ENCODE measurements around the gene NTM.

NTM gene

DNA sequence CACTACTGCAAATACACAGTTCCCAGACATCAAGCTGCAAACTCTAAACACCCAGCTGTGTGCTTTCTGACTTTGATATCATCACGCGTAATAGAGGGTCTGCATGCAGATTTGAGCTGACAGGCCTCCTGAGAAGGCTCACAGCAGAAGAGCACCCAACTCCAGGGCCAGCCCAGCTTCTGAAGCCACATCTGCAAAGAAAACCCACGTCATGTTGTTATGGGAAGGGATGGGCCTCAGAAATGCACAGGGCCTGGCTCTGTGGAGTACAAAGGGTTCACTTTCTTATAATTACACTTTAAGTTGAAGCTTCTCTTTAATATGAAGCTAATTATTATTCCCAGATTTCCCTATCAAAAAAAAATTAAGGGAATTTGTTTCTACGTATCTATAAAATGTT lies 927.9 kb downstream of the NTM start:
- Histone ChIP-seq H3K18ac (ENCODE audit: low read length) (no peak overlapping the region), H3K27ac (replicated peaks; ENCODE audit: low read length) (no peak overlapping the region), H4K91ac (ENCODE audit: low read depth, low read length, poor library complexity) (no peak overlapping the region), H3K9me3 (replicated peaks in 1 of 2; ENCODE audit: control insufficient read depth in 2 of 2, insufficient read depth in 1 of 2, low read depth in 1 of 2, low read length in 2 of 2) (no peaks in the 10 kb centered on the region), H4K8ac (ENCODE audit: low read depth, low read length) (no peak overlapping the region), H2BK120ac (ENCODE audit: low read depth, low read length) (no peak overlapping the region), H2BK15ac (ENCODE audit: low read length) (no peak overlapping the region), H3K23ac (ENCODE audit: low read depth, low read length, poor library complexity) (no peak overlapping the region), H3K4me3 (ENCODE audit: low read length in 2 of 2) (no peak overlapping the region), H2AK5ac (ENCODE audit: low read depth, low read length) (no peak overlapping the region), H3K27me3 (ENCODE audit: control insufficient read depth in 3 of 3, insufficient read depth in 3 of 3, low read depth in 1 of 3, low read length in 3 of 3) (peaks cover 0 to 3% (median 0%) of the 10 kb centered on the region in 3 experiments), H3K36me3 (replicated peaks in 1 of 2; ENCODE audit: control insufficient read depth in 2 of 2, insufficient read depth in 2 of 2, low read length in 2 of 2) (no peaks in the 10 kb centered on the region), H3K4me2 (ENCODE audit: insufficient read depth, low read length, poor library complexity, severe bottlenecking) (no peak overlapping the region), H2BK5ac (ENCODE audit: low read length) (no peak overlapping the region), H2BK12ac (ENCODE audit: low read length) (no peak overlapping the region), H3K79me1 (ENCODE audit: low read depth, low read length) (no peaks in the 10 kb centered on the region), H3K4ac (ENCODE audit: low read length) (no peak overlapping the region), H3K9ac (ENCODE audit: low read depth, low read length, poor library complexity) (no peak overlapping the region), H3K14ac (ENCODE audit: low read length) (no peak overlapping the region), H2AFZ (ENCODE audit: low read length) (no peak overlapping the region), H3K4me1 (ENCODE audit: control insufficient read depth in 2 of 2, insufficient read depth in 1 of 2, low read depth in 1 of 2, low read length in 2 of 2) (no peaks in the 10 kb centered on the region)
- WGBS, 2 donors (ENCODE audit: extremely low coverage in 2 of 2, insufficient read length in 2 of 2, insufficient replicate concordance in 1 of 2), result no CpG with 5 or more reads among the region's 4 CpGs
- DNase-seq (ENCODE audit: low spot score), result no peak

DNA sequence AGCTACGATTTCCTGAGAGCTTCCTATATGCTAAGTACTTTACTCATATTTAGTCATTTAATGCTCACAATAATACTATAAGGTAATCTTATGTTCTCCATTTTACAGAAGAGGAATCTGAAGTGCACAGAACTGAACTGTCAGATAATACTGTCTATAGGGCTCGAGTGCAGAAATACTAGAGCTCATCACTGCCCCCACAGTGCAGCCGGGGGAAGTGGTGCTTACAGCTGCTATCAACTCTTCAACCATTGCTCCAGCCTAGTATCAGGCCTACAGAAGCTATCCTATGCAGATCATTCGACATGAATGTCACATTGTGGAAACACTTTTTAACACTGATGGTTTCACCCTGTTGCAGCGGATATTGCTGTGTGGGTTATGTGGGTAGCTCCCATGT lies 929.9 kb downstream of the NTM start:
- H3K9ac ChIP-seq (ENCODE audit: low read depth, low read length, poor library complexity), result no peak overlapping the region

GRCh38 chr11:132301465-132301864 lies 931.0 kb downstream of the NTM start:
- Histone ChIP-seq H3K9ac (ENCODE audit: low read depth, low read length, poor library complexity) (no peak overlapping the region), H3K27me3 (ENCODE audit: control insufficient read depth in 3 of 3, insufficient read depth in 3 of 3, low read depth in 1 of 3, low read length in 3 of 3) (no peaks in the 10 kb centered on the region), H2BK5ac (ENCODE audit: low read length) (no peak overlapping the region), H4K8ac (ENCODE audit: low read depth, low read length) (no peak overlapping the region), H3K9me3 (replicated peaks in 1 of 2; ENCODE audit: control insufficient read depth in 2 of 2, insufficient read depth in 1 of 2, low read depth in 1 of 2, low read length in 2 of 2) (no peaks in the 10 kb centered on the region), H4K91ac (ENCODE audit: low read depth, low read length, poor library complexity) (no peak overlapping the region), H3K4me2 (ENCODE audit: insufficient read depth, low read length, poor library complexity, severe bottlenecking) (no peak overlapping the region), H2BK12ac (ENCODE audit: low read length) (no peak overlapping the region), H2BK15ac (ENCODE audit: low read length) (no peak overlapping the region), H3K36me3 (replicated peaks in 1 of 2; ENCODE audit: control insufficient read depth in 2 of 2, insufficient read depth in 2 of 2, low read length in 2 of 2) (no peaks in the 10 kb centered on the region), H3K18ac (ENCODE audit: low read length) (no peak overlapping the region), H2BK120ac (ENCODE audit: low read depth, low read length) (no peak overlapping the region), H3K27ac (replicated peaks; ENCODE audit: low read length) (no peak overlapping the region), H2AFZ (ENCODE audit: low read length) (no peak overlapping the region), H3K4me1 (ENCODE audit: control insufficient read depth in 2 of 2, insufficient read depth in 1 of 2, low read depth in 1 of 2, low read length in 2 of 2) (no peaks in the 10 kb centered on the region), H3K4me3 (ENCODE audit: low read length in 2 of 2) (no peak overlapping the region), H3K23ac (ENCODE audit: low read depth, low read length, poor library complexity) (no peak overlapping the region), H2AK5ac (ENCODE audit: low read depth, low read length) (no peak overlapping the region), H3K4ac (ENCODE audit: low read length) (no peak overlapping the region), H3K79me1 (ENCODE audit: low read depth, low read length) (no peaks in the 10 kb centered on the region), H3K14ac (ENCODE audit: low read length) (no peak overlapping the region)
- no CpG with 5 or more reads among the region's 1 CpG for WGBS, 2 donors (ENCODE audit: extremely low coverage in 2 of 2, insufficient read length in 2 of 2, insufficient replicate concordance in 1 of 2)
- DNase-seq (ENCODE audit: low spot score), result no peak

More for the DNA sequence above, 929.9 kb downstream of the NTM start:
- Histone ChIP-seq H3K4me3 (ENCODE audit: low read length in 2 of 2) (no peak overlapping the region), H3K14ac (ENCODE audit: low read length) (no peak overlapping the region), H2BK12ac (ENCODE audit: low read length) (no peak overlapping the region), H3K4me2 (ENCODE audit: insufficient read depth, low read length, poor library complexity, severe bottlenecking) (no peak overlapping the region), H3K27ac (replicated peaks; ENCODE audit: low read length) (no peak overlapping the region), H2BK120ac (ENCODE audit: low read depth, low read length) (no peak overlapping the region), H3K4me1 (ENCODE audit: control insufficient read depth in 2 of 2, insufficient read depth in 1 of 2, low read depth in 1 of 2, low read length in 2 of 2) (no peaks in the 10 kb centered on the region), H4K8ac (ENCODE audit: low read depth, low read length) (no peak overlapping the region), H3K18ac (ENCODE audit: low read length) (no peak overlapping the region), H3K27me3 (ENCODE audit: control insufficient read depth in 3 of 3, insufficient read depth in 3 of 3, low read depth in 1 of 3, low read length in 3 of 3) (peaks cover 0 to 3% (median 0%) of the 10 kb centered on the region in 3 experiments), H3K36me3 (replicated peaks in 1 of 2; ENCODE audit: control insufficient read depth in 2 of 2, insufficient read depth in 2 of 2, low read length in 2 of 2) (no peaks in the 10 kb centered on the region), H2AK5ac (ENCODE audit: low read depth, low read length) (no peak overlapping the region), H4K91ac (ENCODE audit: low read depth, low read length, poor library complexity) (no peak overlapping the region), H2BK15ac (ENCODE audit: low read length) (no peak overlapping the region), H3K79me1 (ENCODE audit: low read depth, low read length) (no peaks in the 10 kb centered on the region), H3K23ac (ENCODE audit: low read depth, low read length, poor library complexity) (no peak overlapping the region), H2BK5ac (ENCODE audit: low read length) (no peak overlapping the region), H2AFZ (ENCODE audit: low read length) (no peak overlapping the region), H3K9me3 (replicated peaks in 1 of 2; ENCODE audit: control insufficient read depth in 2 of 2, insufficient read depth in 1 of 2, low read depth in 1 of 2, low read length in 2 of 2) (no peaks in the 10 kb centered on the region), H3K4ac (ENCODE audit: low read length) (no peak overlapping the region)
- no peak for DNase-seq (ENCODE audit: low spot score)
- no CpG with 5 or more reads among the region's 5 CpGs for WGBS, 2 donors (ENCODE audit: extremely low coverage in 2 of 2, insufficient read length in 2 of 2, insufficient replicate concordance in 1 of 2)

- Histone ChIP-seq H2BK120ac (ENCODE audit: low read depth, low read length) (no peak overlapping the region), H3K9me3 (replicated peaks in 1 of 2; ENCODE audit: control insufficient read depth in 2 of 2, insufficient read depth in 1 of 2, low read depth in 1 of 2, low read length in 2 of 2) (no peaks in the 10 kb centered on the region), H2BK15ac (ENCODE audit: low read length) (no peak overlapping the region), H3K4ac (ENCODE audit: low read length) (no peak overlapping the region), H3K4me1 (ENCODE audit: control insufficient read depth in 2 of 2, insufficient read depth in 1 of 2, low read depth in 1 of 2, low read length in 2 of 2) (no peaks in the 10 kb centered on the region), H3K9ac (ENCODE audit: low read depth, low read length, poor library complexity) (no peak overlapping the region), H3K27ac (replicated peaks; ENCODE audit: low read length) (no peak overlapping the region), H2BK12ac (ENCODE audit: low read length) (no peak overlapping the region), H3K36me3 (replicated peaks in 1 of 2; ENCODE audit: control insufficient read depth in 2 of 2, insufficient read depth in 2 of 2, low read length in 2 of 2) (no peaks in the 10 kb centered on the region), H3K23ac (ENCODE audit: low read depth, low read length, poor library complexity) (no peak overlapping the region), H2AK5ac (ENCODE audit: low read depth, low read length) (no peak overlapping the region), H2AFZ (ENCODE audit: low read length) (no peak overlapping the region), H4K8ac (ENCODE audit: low read depth, low read length) (no peak overlapping the region), H3K18ac (ENCODE audit: low read length) (no peak overlapping the region), H3K4me3 (ENCODE audit: low read length in 2 of 2) (no peak overlapping the region), H2BK5ac (ENCODE audit: low read length) (no peak overlapping the region), H3K79me1 (ENCODE audit: low read depth, low read length) (no peaks in the 10 kb centered on the region), H3K4me2 (ENCODE audit: insufficient read depth, low read length, poor library complexity, severe bottlenecking) (no peak overlapping the region), H3K27me3 (ENCODE audit: control insufficient read depth in 3 of 3, insufficient read depth in 3 of 3, low read depth in 1 of 3, low read length in 3 of 3) (no peaks in the 10 kb centered on the region), H4K91ac (ENCODE audit: low read depth, low read length, poor library complexity) (no peak overlapping the region), H3K14ac (ENCODE audit: low read length) (no peak overlapping the region)
- WGBS, 2 donors (ENCODE audit: extremely low coverage in 2 of 2, insufficient read length in 2 of 2, insufficient replicate concordance in 1 of 2), result no CpG with 5 or more reads among the region's 3 CpGs
- DNase-seq (ENCODE audit: low spot score), result no peak
Measured at GRCh38 chr11:132301900-132302299, 931.5 kb downstream of the NTM start.

Measured in neuronal stem cell (in vitro differentiated cells).